Fibroblast of skin of right quadriceps (primary cell): ENCODE data around the gene ZSWIM5.
"Not testable (repeated sequence)": the region's sequence is repeated elsewhere in the genome, so short reads cannot be mapped to it uniquely, and the experiment has no call there.

Experiments used
- DNase-seq: peaks from one replicate; pipeline ENCODE4 v3.0.0-alpha.2; 2013

Gene ZSWIM5

GRCh38 chr1:45016090-45016697 lies 190.2 kb downstream of the ZSWIM5 start:
- DNase-seq: no peak

DNA sequence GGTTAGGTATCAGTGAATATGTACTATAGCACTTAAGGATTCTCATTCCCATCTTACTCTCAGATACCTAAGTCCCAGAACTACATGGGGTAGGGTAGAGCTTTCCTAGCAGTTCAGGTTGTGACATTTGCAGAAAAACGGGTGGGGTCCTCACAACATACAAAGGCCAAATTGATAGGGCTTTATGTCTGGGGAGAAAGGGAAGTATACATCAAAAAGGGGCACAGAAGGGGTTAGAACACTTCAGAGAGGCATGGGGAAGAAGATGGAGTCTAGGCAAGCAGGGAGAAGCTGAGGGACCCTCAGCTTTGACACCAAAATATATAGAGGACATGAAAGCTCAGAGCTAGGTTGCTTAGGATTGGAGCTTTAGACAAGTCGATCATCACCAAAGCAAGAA lies 190.7 kb downstream of the ZSWIM5 start:
- no peak for DNase-seq

GRCh38 chr1:45014321-45015028 lies 191.9 kb downstream of the ZSWIM5 start:
- DNase-seq: peak; percentile 73

GRCh38 chr1:45013551-45014209 lies 192.7 kb downstream of the ZSWIM5 start:
- DNase-seq: no peak

- peak; percentile 22 for DNase-seq
Measured at GRCh38 chr1:45012639-45013278, 193.6 kb downstream of the ZSWIM5 start.

- peak; percentile 95 for DNase-seq
Measured at GRCh38 chr1:45011837-45012638, 194.4 kb downstream of the ZSWIM5 start, which contains the start of gene UROD. Gene UROD, plus strand, starts transcription at chr1:45012254. Its CDS starts 12 bp downstream, at chr1:45012266.

- peak; percentile 63 for DNase-seq
Measured at GRCh38 chr1:45010855-45011811, 195.3 kb downstream of the ZSWIM5 start, which contains the start of gene HECTD3. Gene HECTD3, minus strand, starts transcription at chr1:45011324. Its CDS starts 67 bp downstream, at chr1:45011257.

DNA sequence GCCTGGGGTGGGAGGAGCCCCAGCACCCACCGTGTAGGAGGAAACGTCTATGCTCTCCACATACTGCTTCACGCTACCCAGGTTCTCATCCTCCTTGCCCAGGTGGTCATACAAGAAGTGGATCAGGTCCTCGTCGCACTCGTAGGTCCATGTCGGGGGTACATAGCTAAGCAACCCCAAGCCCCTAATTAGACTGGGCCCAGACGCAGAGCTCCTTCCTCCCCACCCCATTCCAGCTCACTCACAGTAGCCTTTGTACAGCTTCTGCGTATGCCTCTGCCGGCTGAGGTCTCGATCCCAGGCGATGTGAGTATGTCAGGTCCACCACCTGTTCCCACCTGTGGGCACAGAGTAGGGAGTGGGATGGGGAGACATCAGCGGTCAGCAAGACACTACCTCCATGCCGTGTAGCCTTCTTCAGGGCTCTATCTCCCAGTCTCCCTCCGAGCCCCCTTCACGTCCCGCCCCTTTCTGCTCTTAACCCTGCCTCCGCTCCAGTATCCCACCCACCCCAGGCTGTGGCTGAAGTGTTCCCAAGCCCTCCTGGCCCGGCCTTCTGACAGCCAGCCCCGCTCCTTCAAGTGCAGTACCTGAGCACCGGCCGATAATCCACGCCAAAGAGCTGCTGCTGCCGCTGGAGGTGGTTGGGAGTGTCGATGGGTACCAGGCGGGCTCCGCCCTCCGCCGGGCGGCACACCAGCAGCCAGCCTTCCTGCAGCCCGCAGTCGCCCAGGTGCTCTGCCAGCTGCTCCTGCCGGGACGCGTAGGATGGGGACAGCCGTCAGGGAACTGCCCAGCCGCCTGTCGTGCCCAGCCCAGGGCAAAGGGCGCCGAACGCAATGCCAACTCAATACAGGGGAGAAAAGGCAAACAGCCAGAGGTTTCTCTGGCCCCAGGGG lies 196.2 kb downstream of the ZSWIM5 start:
- DNase-seq: no peak

DNA sequence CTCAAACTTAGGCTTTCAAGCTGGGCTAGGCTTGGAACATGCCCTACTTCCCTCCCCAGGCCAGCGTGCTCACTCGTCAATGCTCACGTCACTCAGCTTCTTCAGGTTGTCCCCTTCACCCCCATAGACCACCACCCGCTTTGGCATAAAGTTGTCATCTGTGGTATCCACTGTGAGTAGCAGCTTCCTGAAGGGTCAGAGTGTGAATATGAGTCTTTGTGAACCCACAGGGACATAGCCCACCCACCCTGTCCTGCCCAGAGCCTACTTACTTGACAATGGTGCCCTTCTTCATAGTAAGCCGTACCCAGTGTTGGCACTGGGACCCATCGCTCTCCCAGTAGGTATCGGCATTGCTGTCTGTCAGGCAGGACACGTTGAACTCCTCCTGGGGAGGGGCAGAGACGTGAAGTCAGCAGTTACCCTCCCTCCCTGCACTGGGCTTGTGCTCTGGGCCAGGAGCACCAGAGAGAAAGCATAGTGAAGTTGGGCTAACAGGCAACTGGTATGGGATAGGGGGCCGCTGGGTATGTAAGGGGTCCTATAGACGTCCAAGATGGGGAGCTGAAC lies 197.0 kb downstream of the ZSWIM5 start:
- no peak for DNase-seq

DNA sequence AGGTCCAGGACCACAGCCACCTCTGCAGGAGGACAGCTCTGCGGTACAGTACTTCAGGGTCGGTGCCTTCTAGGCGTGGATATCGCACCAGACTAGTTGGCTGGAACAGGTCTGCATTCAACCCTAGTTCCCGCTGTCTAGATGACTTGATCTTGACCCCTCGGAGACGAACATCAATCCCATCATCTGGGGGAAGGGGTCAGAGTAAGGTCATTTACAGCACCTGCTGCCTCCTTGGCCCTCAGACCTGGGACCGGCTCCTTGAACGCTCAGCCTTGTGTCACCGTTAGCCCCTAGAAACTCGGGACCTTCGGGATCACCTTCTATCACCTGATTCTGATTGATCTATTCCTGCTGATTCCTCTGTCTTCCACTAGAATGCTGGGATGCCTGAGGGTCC lies 197.9 kb downstream of the ZSWIM5 start:
- DNase-seq: no peak

- no peak for DNase-seq
Measured at GRCh38 chr1:45008076-45008475, 198.3 kb downstream of the ZSWIM5 start.

DNA sequence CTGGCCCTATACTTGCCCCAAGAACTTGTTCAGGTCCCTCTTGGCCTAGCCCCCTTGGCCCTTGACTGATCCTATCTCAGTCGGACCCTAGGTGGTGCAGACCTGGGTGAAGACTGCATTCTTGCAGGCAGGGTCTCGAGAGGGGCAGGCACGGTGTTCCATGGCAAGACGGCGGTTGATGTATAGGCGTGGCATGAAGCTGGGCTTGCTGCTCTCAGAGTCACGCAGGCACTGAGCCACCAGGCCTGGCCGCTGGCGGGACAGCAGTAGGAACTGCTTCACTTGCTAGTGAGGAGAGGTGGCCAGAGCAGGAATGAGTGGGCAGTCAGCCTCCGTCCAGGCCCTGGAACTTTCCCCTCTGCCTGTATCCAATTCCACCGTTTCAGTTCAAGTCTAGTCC lies 199.1 kb downstream of the ZSWIM5 start:
- DNase-seq: no peak

DNA sequence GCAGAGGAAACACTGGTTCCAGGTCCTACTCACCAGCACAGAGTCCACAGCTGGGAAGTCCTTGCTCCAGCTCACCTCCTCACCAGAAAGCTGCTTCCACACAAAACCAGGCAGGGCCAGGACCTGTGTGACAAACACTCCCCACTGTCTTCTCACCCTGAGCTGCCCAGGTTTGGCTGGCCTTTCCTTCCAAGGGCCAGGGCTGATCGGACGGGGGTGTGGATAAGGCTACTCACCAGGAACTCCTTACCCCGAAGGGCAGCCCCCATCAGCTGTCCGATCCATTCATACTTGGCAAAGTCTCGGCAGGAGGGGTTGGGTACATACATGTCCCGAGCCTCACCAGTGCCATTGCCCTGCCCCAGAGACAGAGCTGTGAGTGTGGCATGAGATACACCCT lies 200.6 kb downstream of the ZSWIM5 start:
- no peak for DNase-seq

GRCh38 chr1:45004281-45004920 lies 202.0 kb downstream of the ZSWIM5 start:
- no peak for DNase-seq

DNA sequence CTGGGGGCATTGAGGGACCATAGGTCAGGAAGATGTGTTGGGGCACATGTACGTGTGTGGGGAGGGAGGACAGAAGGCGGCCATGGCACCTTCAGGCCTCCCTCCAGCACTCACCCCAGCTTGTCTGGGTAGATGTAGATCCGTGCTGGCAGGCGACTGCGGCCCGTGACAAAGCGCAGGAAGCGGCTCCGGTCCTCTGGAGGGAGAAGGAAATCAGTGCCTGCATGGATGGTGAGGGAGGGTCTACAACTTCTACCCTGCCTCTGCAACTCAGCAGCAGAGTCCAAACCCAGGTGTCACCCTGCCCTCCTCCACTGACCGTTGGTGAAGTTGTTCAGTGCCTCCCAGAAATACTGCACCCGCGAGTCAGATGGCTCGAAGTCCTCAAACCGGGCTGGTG lies 202.7 kb downstream of the ZSWIM5 start:
- no peak for DNase-seq

DNA sequence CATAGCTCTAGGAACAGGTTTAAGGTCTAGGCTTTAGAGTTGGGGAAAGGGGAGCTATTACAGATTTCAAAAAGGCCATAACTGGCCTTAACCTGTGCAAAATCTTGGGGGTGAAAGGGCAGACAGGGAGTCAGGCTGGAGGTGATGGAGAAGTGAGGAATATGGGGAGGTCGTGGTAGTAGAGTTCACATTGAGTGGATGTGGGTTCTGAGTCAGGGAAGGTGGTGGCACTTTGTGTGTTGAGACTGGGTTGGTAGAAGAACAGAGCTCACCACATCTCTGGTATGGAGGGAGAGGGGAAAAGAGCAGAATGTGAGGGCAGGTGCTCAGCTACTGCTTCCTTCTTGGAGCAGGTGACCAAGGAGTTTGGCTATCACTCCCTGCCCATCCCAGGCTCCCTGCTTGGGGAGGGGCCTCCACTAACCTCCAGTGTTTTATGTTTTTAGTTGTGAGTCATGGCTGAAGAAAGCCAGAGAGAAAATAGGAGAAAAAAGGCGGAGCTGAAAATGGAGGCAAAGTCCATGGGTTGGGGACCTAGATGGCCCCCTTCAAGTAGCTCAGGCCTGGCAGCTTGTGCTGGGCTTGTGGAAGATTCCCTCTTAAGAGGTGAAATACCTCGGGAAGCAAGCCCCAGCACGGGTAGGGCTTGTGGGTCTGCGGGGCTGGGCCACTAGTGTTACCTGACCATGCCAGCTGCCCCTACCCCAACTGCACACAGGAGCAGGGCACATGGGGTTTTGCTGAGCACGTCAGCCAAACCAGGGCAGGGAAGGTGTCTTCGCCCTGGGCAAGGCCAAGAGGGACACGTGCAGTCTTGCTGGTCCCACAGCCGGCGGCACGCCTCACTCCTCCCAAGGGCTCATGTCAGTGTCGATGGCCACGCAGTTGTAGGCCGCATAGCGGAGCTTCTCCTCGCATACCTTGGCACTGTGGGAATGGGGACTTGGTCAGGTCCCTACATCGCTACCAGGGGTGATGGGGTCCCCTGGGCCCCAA lies 203.5 kb downstream of the ZSWIM5 start:
- DNase-seq: no peak

GRCh38 chr1:45001576-45001975 lies 204.8 kb downstream of the ZSWIM5 start:
- DNase-seq: not testable (repeated sequence)

DNA sequence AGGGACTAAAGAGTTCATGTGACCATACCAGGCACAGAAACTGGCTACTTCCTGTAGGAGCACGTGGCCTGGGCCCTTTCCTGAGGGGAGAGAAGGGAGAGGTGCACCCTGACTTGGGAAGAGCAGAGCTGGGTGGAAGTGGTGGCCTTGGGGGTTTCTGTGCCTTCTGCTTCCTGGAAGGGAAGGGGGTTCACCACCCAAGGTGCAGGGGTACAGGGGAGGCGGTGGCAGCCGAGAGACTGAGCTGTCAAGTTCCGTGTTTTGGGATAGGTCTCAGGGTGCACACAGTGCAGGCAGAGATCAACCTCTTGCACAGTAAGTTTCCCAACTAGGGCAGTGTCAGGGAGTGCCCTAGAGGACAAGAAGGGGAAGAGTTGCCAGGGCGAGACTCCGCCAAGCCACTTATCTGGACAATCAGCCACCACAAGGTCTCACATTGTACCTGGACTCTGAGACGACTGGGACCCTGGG lies 205.4 kb downstream of the ZSWIM5 start:
- no peak for DNase-seq
